GM18951 (cell line): ENCODE measurements around the gene AEBP2.
"Not testable (repeated sequence)": the region's sequence is repeated elsewhere in the genome, so short reads cannot be mapped to it uniquely, and the experiment has no call there.

Experiments
- POLR2A ChIP-seq: IDR thresholded peaks from 4 replicates; pipeline ENCODE4 v1.6.1; 2011; ENCODE audit warnings: mild to moderate bottlenecking; ENCODE audit not compliant: insufficient read length, insufficient read depth; ENCODE audit errors: extremely low read depth
- in situ Hi-C: fragments of 300-500 bp; cut with MboI; formaldehyde crosslinking; loops from one replicate; pipeline ENCODE4 v1.12.0; 2022; ENCODE audit warnings: low sequenced_read_pairs, mixed read lengths, inconsistent platforms; ENCODE audit not compliant: unreplicated experiment

Gene AEBP2

GRCh38 chr12:19439059-19440018, at the start of gene AEBP2:
Gene AEBP2, plus strand, starts transcription at chr12:19439492. Its CDS starts 208 bp downstream, at chr12:19439700.
- peak; percentile 68 for TF ChIP-seq POLR2A
- in situ Hi-C loops: no loop called here

- in situ Hi-C loops: no loop called here
- no peak for TF ChIP-seq POLR2A
Measured at GRCh38 chr12:19390051-19390598, 49.2 kb upstream of the AEBP2 start.

- in situ Hi-C loops: not testable (repeated sequence)
Measured at GRCh38 chr12:19392644-19393043, 46.6 kb upstream of the AEBP2 start.

GRCh38 chr12:19394385-19394784, 44.9 kb upstream of the AEBP2 start:
- in situ Hi-C loops: no loop called here
- no peak for TF ChIP-seq POLR2A

GRCh38 chr12:19397534-19397933, 41.8 kb upstream of the AEBP2 start:
- in situ Hi-C loops: no loop called here
- TF ChIP-seq POLR2A: no peak

GRCh38 chr12:19398376-19399363, 40.6 kb upstream of the AEBP2 start:
- in situ Hi-C loops: no loop called here

GRCh38 chr12:19400649-19401285, 38.5 kb upstream of the AEBP2 start:
- in situ Hi-C loops: not testable (repeated sequence)

More at GRCh38 chr12:19398376-19399363, 40.6 kb upstream of the AEBP2 start:
- no peak for TF ChIP-seq POLR2A

GRCh38 chr12:19402211-19402610, 37.1 kb upstream of the AEBP2 start:
- no peak for TF ChIP-seq POLR2A
- in situ Hi-C loops: no loop called here

GRCh38 chr12:19402743-19403431, 36.4 kb upstream of the AEBP2 start:
- TF ChIP-seq POLR2A: no peak
- in situ Hi-C loops: no loop called here

- no peak for TF ChIP-seq POLR2A
- in situ Hi-C loops: no loop called here
Measured at GRCh38 chr12:19404242-19404880, 34.9 kb upstream of the AEBP2 start.

GRCh38 chr12:19409376-19409775, 29.9 kb upstream of the AEBP2 start:
- in situ Hi-C loops: no loop called here
- TF ChIP-seq POLR2A: no peak

- in situ Hi-C loops: no loop called here
- TF ChIP-seq POLR2A: no peak
Measured at GRCh38 chr12:19410211-19410610, 29.1 kb upstream of the AEBP2 start.
